Kidney epithelial cell (primary cell): ENCODE data around the gene TNNI3K. TPM values are rescaled to one million over a fixed set of nuclear protein-coding genes. Genes with fewer than 3 reads are reported as not detected.

Experiments
- DNase-seq: peaks from one replicate; pipeline ENCODE4 v3.0.0-alpha.2; 2010; ENCODE audit warnings: low read depth
- H3K27me3 ChIP-seq: 2 replicates; pipeline ENCODE4 v1.6.0; 2011; ENCODE audit warnings: low read length; ENCODE audit not compliant: control insufficient read depth, insufficient read depth
- H3K36me3 ChIP-seq: 2 replicates; pipeline ENCODE4 v1.5.1; 2011; ENCODE audit warnings: low read length; ENCODE audit not compliant: control insufficient read depth, insufficient read depth
- H3K4me3 ChIP-seq: 2 replicates; pipeline ENCODE4 v1.5.1; 2011; ENCODE audit warnings: low read depth, mild to moderate bottlenecking, control low read depth, low read length
- total RNA-seq: library from RNA; depleted of rRNA; stranded (reverse); fragments of >200 nt; gene quantifications from 2 replicates; pipeline ENCODE4 v1.2.3, GENCODE V29; 2015
- TF ChIP-seq, protein P1 (sequence below): IDR thresholded peaks from 2 replicates; pipeline ENCODE4 v1.5.1; 2011; ENCODE audit warnings: mild to moderate bottlenecking, moderate library complexity, low read length, control low read depth, inconsistent platforms; ENCODE audit not compliant: insufficient read depth, poor library complexity, severe bottlenecking

Gene TNNI3K
- total RNA-seq, 1 donor from 2014 or later, result not detected

DNA sequence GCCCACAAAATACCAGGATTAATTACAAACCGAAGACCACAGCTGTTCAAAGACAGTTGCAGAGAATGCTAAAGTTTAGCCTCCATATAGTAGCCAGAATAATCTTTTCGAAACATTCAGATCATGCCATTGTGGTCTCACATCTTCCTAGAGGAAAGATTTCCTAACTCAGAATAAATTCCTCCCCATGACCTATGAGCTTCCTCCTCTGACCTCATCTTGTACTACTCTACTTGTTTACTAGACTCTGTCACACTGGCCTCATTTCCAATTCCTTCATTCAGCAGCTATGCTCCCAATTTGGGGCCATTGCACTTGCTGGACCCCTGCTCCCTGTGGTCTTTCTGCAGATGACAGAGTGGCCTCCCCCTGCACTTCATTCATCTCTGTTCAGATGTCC is 349.0 kb downstream of the TNNI3K start:
- no peaks in the 10 kb centered on the region for H3K27me3 ChIP-seq
- no peak overlapping the region for H3K4me3 ChIP-seq
- no peak for DNase-seq
- TF ChIP-seq, protein P1, sequence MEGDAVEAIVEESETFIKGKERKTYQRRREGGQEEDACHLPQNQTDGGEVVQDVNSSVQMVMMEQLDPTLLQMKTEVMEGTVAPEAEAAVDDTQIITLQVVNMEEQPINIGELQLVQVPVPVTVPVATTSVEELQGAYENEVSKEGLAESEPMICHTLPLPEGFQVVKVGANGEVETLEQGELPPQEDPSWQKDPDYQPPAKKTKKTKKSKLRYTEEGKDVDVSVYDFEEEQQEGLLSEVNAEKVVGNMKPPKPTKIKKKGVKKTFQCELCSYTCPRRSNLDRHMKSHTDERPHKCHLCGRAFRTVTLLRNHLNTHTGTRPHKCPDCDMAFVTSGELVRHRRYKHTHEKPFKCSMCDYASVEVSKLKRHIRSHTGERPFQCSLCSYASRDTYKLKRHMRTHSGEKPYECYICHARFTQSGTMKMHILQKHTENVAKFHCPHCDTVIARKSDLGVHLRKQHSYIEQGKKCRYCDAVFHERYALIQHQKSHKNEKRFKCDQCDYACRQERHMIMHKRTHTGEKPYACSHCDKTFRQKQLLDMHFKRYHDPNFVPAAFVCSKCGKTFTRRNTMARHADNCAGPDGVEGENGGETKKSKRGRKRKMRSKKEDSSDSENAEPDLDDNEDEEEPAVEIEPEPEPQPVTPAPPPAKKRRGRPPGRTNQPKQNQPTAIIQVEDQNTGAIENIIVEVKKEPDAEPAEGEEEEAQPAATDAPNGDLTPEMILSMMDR, result no peak
- no peaks in the 10 kb centered on the region for H3K36me3 ChIP-seq

DNA sequence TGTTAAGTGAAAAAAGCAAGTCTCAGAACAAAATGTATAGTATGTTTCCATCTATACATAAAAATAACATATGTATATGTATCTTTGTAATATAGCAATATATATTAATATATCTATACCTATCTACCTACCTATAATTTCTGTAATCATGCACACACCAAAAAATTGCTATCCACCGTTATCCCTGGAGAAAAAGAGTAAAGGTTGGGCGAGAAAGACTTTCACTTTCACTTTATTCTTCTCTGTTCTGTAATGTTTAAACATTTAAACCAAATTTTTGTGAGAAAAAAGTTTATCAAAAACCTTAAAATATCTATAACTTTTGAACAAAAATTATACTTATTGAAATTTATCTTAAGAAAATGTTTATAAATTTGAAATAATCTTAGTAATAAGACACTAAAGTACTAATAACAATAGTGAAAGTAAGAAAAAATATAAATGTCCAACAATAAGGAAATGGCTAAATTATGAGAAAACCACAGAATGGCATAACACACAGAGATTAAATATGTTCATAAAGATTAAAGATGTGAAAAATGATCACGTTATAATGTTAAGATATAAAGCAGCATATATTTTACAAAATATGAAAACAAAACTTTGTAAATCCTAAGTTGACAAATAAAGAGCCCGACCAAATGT is 351.2 kb downstream of the TNNI3K start:
- H3K27me3 ChIP-seq, result no peaks in the 10 kb centered on the region
- H3K36me3 ChIP-seq, result no peaks in the 10 kb centered on the region
- no peak overlapping the region for H3K4me3 ChIP-seq
- no peak for DNase-seq
- TF ChIP-seq, protein P1, result no peak

DNA sequence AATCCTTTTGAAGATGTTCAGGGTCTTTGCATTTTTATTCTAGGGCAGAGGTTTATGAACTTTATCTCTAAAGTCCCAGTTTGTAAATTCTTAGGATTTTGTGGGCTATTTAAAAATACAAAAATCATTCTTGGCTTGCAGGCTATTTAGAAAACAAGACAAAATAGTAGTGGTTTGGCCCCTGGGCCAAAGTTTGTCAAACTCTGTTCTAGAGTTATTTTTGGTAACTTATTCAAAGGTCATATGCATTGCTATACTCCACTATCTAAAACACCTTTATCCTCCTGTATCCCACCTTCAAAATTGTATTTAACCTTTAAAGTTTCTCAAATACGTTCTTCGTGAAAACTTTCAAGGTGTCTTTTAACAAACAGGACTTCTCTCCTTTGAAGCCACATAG is 352.7 kb downstream of the TNNI3K start:
- no peak for DNase-seq
- H3K27me3 ChIP-seq, result no peaks in the 10 kb centered on the region
- H3K4me3 ChIP-seq, result no peak overlapping the region
- TF ChIP-seq, protein P1, result no peak
- H3K36me3 ChIP-seq, result no peaks in the 10 kb centered on the region

DNA sequence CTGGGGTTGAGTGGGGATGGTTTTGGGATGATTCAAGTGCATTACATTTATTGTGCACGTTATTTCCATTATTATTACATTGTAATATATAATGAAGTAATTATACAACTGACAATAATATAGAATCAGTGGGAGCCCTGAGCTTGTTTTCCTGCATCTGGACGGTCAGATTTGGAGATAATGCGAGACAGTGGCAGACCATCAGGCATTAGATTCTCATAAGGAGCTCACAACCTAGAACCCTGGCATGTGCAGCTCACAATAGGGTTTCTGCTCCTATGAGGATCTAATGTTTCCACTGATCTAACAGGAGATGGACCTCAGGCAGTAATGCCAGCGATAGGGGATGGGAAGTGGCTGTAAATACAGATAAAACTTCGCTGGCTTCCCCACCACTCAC is 355.1 kb downstream of the TNNI3K start:
- DNase-seq, result no peak
- H3K4me3 ChIP-seq, result no peak overlapping the region
- H3K27me3 ChIP-seq, result no peaks in the 10 kb centered on the region
- H3K36me3 ChIP-seq, result no peaks in the 10 kb centered on the region
- TF ChIP-seq, protein P1, result no peak

GRCh38 chr1:74591949-74592348 is 356.8 kb downstream of the TNNI3K start:
- H3K36me3 ChIP-seq, result no peaks in the 10 kb centered on the region
- H3K27me3 ChIP-seq, result no peaks in the 10 kb centered on the region
- no peak for DNase-seq
- no peak overlapping the region for H3K4me3 ChIP-seq
- TF ChIP-seq, protein P1, result no peak

GRCh38 chr1:74592580-74593355 is 357.6 kb downstream of the TNNI3K start:
- Histone ChIP-seq H3K4me3 (no peak overlapping the region), H3K36me3 (no peaks in the 10 kb centered on the region), H3K27me3 (no peaks in the 10 kb centered on the region)
- DNase-seq, result no peak
- TF ChIP-seq, protein P1, result no peak
